ENCODE measurements around the gene RPAP2.
"Not testable (repeated sequence)": the region's sequence is repeated elsewhere in the genome, so short reads cannot be mapped to it uniquely, and the experiment has no call there.

Gene RPAP2

DNA sequence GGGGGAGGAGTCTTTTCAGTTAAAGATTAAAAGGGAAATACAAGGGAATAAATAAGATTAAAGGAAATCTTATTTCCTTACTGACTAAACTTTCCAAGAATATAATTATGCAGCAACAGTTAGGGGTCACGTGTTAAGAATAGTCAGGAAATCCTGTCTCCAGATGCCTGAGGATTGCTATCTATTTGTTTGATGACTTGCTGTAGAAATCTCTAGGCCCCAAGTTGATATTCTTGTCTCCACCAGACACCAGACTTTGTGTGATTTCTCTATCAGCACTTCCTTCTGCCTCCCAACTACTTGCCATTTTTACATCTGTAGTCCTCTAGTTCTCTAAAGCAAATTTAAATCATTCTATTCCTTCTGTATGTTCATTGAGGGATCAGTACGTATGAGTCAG lies 77.5 kb downstream of the RPAP2 start:
- DNase-seq (ENCODE audit: low spot score), result no peak

DNA sequence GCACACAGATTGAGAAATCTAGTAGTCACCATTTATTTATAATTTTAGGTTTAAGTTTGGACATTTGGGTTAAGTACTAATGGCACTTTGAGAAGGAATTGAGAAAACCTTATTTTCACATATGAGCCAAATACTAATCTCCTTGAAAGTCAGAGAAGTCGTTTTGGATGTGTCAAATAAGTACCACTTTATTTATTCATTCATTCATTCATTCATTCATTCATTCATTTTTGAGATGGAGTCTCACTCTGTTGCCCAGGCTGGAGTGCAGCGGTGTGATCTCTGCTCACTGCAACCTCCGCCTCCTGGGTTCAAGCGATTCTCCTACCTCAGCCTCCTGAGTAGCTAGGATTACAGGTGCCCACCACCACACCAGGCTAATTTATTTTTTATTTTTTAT lies 79.1 kb downstream of the RPAP2 start:
- DNase-seq (ENCODE audit: low spot score), result not testable (repeated sequence)

DNA sequence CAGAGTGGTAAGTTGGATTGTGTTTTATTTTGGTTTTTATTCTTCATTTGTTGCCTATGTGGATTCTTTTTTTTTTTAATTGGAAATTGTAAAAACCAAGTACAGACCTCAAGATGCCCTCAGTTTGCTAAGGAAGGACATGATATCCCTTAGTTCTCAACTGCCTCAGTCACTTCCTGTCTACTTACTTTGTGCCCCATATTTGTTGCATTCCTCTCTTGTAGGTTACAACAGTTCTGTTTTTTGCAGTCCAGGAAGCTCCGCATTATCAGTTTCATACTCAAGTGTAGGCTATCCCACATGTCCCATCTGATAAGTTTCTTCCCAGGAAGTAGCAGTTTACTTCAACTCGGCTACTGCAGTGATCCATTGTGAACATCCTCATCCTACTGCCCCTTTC lies 82.0 kb downstream of the RPAP2 start:
- no peak for DNase-seq (ENCODE audit: low spot score)

DNA sequence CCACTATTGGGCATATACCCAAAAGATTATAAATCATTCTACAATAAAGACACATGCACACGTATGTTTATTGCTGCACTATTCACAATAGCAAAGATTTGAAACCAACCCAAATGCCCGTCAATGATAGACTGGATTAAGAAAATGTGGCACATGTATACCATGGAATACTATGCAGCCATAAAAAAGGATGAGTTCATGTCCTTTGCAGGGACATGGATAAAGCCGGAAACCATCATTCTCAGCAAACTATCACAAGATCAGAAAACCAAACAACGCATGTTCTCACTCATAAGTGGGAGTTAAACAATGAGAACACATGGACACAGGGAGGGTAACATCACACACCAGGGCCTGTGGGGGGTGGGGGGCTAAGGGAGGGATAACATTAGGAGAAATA lies 95.1 kb downstream of the RPAP2 start:
- DNase-seq (ENCODE audit: low spot score), result not testable (repeated sequence)

DNA sequence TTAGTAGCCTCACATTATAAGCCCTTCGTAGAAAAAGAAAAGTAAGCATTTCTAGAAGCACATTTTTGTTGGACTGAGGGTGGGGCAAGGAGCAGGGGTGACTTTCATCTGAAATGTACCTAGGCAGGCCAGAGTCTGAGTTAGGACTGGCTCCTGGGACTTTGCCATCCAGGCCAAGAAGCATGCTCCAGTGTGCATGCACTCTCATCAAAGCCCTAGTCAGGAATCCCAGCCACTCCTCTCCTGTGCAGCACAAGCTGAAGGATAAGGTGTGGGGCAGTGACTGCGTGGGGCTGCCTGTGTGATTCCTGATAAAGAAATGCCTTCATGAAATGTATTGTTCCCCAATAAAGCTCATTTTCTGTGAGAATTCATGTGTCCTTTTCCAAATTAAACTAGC lies 99.7 kb downstream of the RPAP2 start:
- DNase-seq (ENCODE audit: low spot score), result no peak

DNA sequence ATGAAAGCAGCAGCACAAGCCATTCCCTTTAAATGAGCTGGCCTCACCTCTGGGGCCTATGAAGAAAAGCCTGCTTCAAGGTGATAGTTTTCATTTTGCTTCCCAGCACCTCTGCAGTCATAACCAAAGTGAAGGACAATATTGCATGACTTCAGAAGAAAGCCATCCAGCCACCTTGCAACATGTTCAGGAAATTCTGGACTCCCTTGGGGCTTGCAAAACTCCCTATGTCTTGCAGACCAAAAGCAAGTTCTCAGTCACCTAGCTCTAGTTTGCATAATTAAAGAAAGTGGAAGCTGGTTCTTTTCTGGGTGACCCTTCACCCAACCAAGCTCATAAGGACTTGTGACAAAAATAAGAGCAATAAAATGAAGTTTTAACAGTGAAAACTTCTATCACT lies 100.2 kb downstream of the RPAP2 start:
- no peak for DNase-seq (ENCODE audit: low spot score)

DNA sequence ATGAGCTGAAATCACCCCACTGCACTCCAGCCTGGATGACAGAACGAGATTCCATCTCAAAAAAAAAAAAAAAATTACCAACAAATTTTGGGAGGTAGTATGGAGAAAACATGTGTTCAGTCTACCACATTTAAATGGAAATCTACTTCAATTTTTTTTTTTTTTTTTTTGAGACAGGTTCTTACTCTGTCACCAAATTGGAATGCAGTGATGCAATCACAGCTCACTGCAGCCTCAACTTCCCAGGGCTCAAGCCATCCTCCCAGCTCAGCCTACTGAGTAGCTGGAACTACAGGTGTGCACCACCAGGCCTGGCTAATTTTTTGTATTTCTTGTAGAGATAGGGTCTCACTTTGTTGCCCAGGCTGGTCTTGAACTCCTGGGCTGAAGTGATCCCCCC lies 105.8 kb downstream of the RPAP2 start:
- no peak for DNase-seq (ENCODE audit: low spot score)

DNA sequence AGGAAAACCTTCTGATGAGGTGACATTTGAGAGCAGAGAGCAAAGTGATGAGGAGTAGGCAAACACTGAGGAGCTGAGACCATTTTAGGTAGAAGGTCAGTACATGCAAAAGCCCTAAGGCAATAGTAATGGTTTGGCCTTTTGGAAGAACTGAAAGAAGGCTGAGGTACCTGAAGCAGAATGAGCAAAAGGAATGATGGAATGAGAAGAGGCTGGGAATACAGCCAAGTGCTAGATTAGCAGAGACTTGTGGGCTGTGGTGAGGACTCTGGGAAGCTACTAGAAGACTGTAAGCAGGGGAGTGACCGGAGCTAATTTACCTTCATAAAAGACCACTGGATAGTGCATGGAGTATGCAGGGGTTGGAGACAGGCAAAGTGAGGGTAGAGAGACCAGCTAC lies 110.0 kb downstream of the RPAP2 start:
- DNase-seq (ENCODE audit: low spot score), result no peak

DNA sequence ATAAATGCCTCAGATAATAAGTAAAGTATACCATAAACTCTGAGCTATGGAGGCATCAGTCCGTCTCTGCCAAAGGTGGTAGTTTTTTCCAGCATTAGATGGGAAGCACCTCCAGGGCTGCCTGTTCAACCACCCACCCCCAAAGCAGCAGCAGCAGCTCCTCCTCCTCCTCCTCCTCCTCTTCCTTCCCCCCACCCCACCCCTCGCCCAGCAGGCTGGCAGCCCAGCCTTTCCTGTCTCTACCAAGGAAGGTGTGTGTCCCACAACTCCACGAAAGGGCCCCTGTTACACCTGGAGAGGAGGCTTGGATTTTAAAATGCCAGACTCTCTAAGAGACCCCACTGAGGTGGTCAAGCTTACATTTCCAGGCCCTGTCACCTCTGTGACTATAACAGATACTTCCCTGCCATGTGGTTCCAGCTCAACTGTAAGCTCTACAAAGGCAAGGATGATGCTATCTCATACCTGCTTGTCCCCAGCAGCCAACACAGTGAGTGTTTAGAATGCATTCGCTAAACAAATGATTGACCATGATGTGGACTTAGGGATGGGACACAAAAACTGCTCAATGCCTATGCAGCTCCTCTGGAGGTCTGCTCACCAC lies 111.2 kb downstream of the RPAP2 start:
- no peak for DNase-seq (ENCODE audit: low spot score)

DNA sequence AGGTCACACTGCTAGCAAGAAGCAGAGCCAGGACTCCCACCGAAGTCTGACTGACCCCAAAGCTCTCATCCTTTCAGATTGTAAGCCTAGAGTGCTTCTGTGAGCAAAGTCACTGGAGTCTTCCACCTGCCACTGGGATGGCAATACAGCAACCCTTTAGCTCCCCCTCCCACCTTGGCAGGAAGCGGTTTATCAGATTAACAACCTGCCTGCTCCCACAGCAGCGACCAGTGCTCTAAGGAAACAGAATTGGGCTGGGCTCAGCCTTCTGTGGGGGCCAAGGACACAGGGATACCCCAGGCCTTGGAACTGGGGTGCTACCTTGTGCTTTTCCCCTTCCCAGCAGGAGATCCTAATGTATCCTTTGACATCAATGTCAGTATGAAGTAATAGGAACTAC lies 111.8 kb downstream of the RPAP2 start:
- no peak for DNase-seq (ENCODE audit: low spot score)

DNA sequence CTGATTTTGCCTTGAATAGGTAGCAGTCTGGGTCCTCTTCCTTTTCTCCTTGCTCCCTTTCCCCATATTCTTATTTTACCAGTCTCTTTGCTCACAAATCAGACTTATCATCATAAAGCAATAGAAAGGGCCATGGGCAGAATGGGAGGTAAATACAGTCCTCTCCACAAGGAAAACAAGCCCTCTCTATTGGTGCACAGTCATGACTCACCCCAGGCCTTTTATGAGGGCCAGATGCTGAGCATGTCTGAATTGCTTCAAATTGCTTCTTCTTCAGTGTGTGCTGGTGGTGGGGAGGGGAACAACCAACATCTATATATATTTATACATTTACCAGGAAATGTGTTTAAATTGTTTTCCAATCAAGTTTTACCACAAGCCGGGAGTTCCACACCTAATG lies 112.7 kb downstream of the RPAP2 start:
- no peak for DNase-seq (ENCODE audit: low spot score)

DNA sequence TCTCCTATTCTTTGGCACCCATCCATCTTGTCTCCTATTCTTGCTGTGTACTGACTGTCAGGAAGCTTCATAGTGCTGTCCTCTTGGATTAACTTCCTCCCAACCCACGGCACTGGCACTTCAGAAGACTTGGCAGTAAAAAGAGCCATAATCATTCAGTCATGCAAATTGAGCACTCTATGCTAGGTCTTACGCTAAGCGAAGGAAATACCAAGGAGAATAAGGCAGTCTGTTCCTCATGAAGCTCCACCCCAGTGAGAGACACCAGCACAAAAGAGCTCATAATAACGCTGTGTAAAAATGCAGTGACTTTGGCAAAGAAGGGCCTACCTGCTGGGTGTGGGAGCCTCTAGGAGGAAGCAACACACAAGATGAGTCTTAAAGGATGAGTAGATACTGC lies 120.8 kb downstream of the RPAP2 start:
- DNase-seq (ENCODE audit: low spot score), result no peak

DNA sequence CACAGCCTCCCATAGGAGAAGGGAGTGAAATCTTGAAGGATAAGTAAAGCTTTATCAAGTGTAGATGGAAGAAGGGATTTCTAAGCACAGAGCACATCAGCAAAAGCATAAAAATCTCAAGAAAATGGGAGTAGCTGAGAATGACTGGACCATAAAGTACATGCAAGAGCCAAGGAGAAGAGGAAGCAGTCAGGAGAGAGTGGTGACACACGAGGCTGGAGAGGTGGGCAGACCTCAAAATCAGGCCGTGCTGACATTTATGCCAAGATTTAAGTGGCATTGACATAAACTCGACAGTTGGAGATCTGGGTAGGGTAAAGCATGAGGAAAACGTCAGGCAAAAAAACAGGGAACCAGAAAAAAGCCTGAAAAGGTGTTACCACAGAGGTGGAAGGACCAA lies 125.5 kb downstream of the RPAP2 start:
- DNase-seq (ENCODE audit: low spot score), result no peak

DNA sequence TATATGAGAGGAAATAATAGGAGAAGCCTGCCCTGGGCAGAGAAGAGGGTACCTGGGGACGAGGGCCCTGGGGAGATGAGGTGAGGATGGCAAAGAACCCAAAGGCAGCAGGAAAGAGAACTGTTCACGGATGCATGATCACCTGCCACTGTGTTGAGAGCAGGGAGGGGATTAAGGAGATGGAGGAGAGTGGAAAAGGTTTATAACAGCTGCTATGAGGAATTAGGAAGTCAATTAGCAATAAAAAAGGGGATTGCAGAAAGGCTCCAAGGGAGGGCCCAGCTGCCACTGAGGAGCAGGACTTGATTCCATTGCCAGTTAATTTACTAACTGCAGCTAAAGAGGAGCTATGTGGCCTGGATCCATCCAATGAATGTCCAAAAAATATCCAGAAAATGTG lies 126.8 kb downstream of the RPAP2 start:
- DNase-seq (ENCODE audit: low spot score), result no peak

DNA sequence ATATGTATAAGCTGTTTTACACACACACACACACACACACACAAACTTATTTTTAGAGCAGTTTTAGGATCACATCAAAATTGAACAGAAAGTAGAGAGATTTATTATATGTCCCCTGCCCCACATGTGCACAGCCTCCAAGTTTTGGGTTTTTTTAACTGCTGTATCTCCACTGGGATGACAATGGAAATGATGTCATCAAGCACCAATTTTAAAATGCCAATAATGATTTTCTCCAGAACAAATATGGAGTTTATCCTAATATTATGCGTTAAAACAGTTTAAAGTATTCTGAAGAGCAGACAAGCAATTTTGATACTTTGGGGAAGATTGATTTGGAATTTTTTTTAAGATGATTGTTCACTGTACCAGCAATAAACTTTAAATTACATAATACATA lies 131.2 kb downstream of the RPAP2 start:
- DNase-seq (ENCODE audit: low spot score), result no peak

DNA sequence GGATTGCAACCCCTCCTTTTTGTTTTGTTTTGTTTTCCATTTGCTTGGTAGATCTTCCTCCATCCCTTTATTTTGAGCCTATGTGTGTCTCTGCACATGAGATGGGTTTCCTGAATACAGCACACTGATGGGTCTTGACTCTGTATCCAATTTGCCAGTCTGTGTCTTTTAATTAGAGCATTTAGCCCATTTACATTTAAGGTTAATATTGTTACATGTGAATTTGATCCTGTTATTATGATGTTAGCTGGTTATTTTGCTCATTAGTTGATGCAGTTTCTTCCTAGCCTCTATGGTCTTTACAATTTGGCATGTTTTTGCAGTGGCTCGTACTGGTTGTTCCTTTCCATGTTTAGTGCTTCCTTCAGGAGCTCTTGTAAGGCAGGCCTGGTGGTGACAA lies 135.7 kb downstream of the RPAP2 start:
- not testable (repeated sequence) for DNase-seq (ENCODE audit: low spot score)

DNA sequence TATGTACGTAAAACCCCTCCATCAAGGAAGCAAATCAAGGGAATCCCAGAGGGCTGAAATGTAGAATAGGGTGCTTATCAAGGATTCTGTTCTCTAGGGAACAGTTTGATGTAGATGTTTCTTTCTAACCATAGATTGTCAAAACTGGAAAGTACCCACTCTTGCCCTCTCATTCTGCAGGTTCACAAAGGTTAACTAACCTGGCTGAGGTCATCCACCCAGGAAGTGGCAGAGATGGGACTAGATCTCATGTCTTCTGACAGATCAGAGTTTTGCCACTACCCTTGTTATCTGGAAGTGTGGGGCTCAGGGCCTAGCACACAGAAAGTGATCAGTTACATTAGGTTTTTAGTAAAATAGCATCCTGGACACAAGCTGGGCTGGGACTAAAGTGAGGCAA lies 140.4 kb downstream of the RPAP2 start:
- no peak for DNase-seq (ENCODE audit: low spot score)

DNA sequence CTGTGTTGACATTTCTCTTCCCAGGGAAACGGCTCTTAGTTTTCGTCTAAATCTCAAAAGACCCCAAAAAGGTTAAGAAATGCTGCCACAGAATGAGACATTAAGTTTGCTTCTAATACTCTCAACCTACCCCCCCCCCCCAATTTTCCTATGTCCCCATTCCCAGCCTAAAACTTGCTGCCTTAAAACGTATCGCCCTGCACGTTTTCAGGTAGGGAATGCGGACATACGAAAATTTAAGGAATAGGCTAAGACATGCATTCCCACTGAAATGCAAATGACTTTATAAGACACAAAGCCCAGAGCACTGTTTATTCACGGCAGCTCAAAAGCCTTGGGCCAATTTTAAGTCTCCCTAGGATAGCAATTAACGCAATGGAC lies 142.4 kb downstream of the RPAP2 start:
- no peak for DNase-seq (ENCODE audit: low spot score)

DNA sequence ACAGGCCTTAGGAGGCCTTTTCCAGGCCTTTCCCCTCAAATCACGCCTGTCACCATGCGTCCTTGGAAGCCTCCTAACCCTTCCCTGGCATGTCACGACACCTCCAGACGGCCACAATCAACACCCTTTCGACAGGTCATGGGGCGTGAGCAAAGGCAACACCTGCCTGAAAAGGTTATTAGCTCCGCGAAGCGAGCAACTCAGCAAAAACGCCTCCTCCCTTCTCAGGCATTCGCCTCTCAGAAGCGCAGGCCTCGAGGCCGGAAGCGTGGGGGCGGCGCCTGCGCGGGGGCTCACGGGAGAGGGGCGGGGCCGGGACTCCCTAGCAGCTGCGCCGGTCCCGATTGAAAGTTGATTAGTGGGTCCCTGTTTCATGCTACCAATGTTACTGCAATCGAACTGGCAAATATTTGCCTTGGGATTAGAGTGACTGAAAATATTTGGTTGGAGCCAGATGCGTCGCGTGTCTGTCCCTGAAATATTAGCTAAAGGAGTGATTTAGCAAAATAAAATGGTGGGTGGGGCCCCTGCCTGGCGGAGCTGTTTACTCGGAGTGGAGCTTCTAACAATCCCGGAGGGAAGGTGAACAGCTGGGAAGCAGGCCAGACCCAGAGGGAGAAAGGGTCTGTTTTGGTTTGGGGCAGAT lies 143.0 kb downstream of the RPAP2 start:
- DNase-seq (ENCODE audit: low spot score), result peak; percentile 76

DNA sequence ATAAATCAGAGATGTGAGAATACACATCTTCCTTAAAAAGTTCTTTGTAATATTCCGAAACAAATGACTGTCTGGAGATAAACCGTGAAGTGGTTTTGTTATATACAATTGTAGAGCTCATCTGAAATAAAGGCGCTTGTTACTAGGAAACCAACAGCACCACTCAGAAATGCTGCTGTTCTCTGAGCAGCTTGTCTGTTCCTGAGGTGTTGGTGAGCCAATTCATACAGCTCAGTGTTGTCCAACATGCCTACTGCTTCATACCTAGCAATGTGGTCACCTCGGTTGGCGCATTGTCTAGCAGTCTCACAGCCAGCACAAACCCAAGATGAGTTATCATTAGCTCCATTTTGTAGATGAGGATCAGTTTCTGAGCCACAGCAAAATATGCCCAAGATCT lies 143.5 kb downstream of the RPAP2 start:
- DNase-seq (ENCODE audit: low spot score), result no peak

DNA sequence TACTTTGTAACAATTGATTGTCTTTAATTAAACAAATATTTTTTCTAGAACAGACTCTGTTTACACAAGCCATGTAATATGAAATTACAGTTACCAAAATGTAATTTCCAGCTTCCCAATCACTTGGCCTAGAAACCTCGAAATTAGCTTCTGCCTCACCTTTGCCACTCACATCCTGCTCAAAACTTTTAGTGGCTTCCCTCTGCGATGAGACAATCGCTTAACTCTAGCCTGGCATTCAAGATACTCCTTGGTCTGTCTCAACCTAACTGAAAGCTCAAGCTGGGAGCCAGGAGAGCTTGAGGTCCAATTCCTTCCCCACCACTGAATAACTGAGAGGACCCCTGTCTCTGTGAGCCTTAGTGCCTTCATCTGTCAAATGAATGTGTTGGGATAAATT lies 145.0 kb downstream of the RPAP2 start:
- no peak for DNase-seq (ENCODE audit: low spot score)

DNA sequence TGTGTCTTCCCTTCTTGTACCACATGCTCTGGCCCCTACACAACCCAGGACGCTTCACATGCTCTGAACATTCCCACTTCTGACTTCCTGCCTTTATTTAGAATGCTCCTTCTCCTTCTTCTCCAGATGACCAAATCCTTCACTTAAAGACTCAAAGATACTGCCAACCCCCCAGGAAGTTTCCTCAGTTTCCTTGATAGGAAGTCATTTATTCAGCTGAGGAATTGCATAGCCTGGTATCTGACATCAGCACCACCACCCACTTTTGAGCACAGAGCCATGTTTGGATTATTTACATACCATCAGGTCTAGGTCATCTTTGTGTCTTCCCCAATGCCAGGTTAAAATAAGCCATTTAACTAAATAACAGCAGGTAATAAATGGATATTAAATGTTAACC lies 145.5 kb downstream of the RPAP2 start:
- DNase-seq (ENCODE audit: low spot score), result no peak

DNA sequence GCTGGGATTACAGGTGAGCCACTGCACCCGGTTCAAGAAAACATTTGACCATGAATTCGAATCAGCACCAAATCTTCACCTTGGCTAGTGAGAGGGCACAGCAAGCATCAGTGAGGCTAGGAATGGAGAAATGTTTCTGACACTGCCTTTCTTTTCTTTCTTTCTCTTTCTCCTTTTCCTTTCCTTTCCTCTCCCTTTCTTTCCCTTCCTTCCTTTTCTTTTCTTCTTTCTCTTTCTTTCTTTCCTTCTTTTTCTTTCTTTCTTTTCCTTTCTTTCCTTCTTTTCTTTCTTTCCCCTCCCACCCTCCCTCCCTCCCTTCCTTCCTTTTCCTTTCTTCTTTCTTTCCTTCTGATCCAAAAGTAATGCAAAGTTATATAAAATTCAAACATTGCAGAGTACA lies 147.0 kb downstream of the RPAP2 start:
- no peak for DNase-seq (ENCODE audit: low spot score)

DNA sequence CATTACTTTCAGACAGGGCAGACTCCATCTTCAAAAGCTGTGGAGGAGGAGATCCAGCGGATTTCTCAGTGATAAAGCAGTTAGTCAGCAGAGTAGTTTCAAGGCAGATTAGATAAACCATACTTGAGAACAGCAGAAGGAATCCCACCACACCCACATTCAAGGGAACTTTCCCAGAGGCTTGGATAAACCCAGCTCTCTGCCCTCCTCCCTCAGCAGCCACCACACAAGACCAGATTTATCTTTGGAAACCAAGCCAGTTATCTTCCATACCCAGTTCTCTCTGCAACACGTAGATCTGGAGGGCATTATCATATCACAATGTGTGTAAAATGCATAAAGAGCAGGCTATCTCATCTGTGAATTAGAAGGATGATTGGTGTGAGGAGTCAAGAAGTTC lies 147.7 kb downstream of the RPAP2 start:
- no peak for DNase-seq (ENCODE audit: low spot score)

Data from HuH-7 (cell line).